Amniotic epithelial cell (primary cell): ENCODE data around the gene CDC25B.

Experiments
- DNase-seq: peaks from one replicate; pipeline ENCODE4 v3.0.0-alpha.2; 2010; ENCODE audit warnings: low read depth

The CDC25B gene

GRCh38 chr20:3764659-3765058 is 31.5 kb upstream of the CDC25B start:
- DNase-seq = no peak

- no peak for DNase-seq
Measured at GRCh38 chr20:3765171-3765882, 30.8 kb upstream of the CDC25B start.

GRCh38 chr20:3766422-3767109 is 29.5 kb upstream of the CDC25B start:
- no peak for DNase-seq

GRCh38 chr20:3767110-3767426 is 29.0 kb upstream of the CDC25B start:
- no peak for DNase-seq

GRCh38 chr20:3767427-3768341 is 28.4 kb upstream of the CDC25B start, which contains the start of gene ADISSP:
Gene ADISSP (minus strand): TSS chr20:3767753. CDS start chr20:3760100, 7,653 bp downstream.
- peak; percentile 97 for DNase-seq

GRCh38 chr20:3768342-3769130 is 27.6 kb upstream of the CDC25B start:
- DNase-seq = peak; percentile 83

- DNase-seq = no peak
Measured at GRCh38 chr20:3771552-3772058, 24.5 kb upstream of the CDC25B start.

- DNase-seq = no peak
Measured at GRCh38 chr20:3775457-3776108, 20.5 kb upstream of the CDC25B start.

- DNase-seq = no peak
Measured at GRCh38 chr20:3777381-3777715, 18.8 kb upstream of the CDC25B start.

- DNase-seq = no peak
Measured at GRCh38 chr20:3777716-3778629, 18.1 kb upstream of the CDC25B start.

GRCh38 chr20:3778976-3779375 is 17.1 kb upstream of the CDC25B start:
- no peak for DNase-seq

GRCh38 chr20:3781153-3781910 is 14.8 kb upstream of the CDC25B start, which contains the start of gene SPEF1:
Gene SPEF1 (minus strand): TSS chr20:3781448. CDS start chr20:3781287, 161 bp downstream.
- peak; percentile 86 for DNase-seq

GRCh38 chr20:3782597-3782996 is 13.5 kb upstream of the CDC25B start:
- no peak for DNase-seq

GRCh38 chr20:3783068-3783489 is 13.0 kb upstream of the CDC25B start:
- DNase-seq = no peak

GRCh38 chr20:3783511-3784195 is 12.5 kb upstream of the CDC25B start:
- DNase-seq = no peak

- no peak for DNase-seq
Measured at GRCh38 chr20:3784216-3784853, 11.8 kb upstream of the CDC25B start.

GRCh38 chr20:3784863-3785239 is 11.3 kb upstream of the CDC25B start:
- DNase-seq = no peak
